HepG2 (cell line): ENCODE results near the gene GINS2. TPM values are rescaled to one million over a fixed set of nuclear protein-coding genes. Genes with fewer than 3 reads are reported as not detected.

Experiments
- BORCS8-MEF2B ChIP-seq: sonication (generic); formaldehyde crosslinking; IDR thresholded peaks from 2 replicates; pipeline ENCODE4 v1.8.0; 2022; ENCODE audit warnings: mild to moderate bottlenecking, missing genetic modification reagents
- CEBPB ChIP-seq: IDR thresholded peaks from 2 replicates; pipeline ENCODE4 v1.6.1; 2011; ENCODE audit warnings: low read depth, low read length, improper control_type of control experiment, borderline replicate concordance
- CSRNP1 ChIP-seq: sonication (generic); formaldehyde crosslinking; IDR thresholded peaks from 2 replicates; pipeline ENCODE4 v1.8.1; 2023; ENCODE audit warnings: mild to moderate bottlenecking, missing genetic modification reagents
- FOXC1 ChIP-seq: sonication (generic); formaldehyde crosslinking; IDR thresholded peaks from 2 replicates; pipeline ENCODE4 v1.8.0; 2022; ENCODE audit warnings: mild to moderate bottlenecking, missing genetic modification reagents, borderline replicate concordance
- GZF1 ChIP-seq: sonication (generic); formaldehyde crosslinking; IDR thresholded peaks from 2 replicates; pipeline ENCODE4 v1.5.1; 2020; ENCODE audit warnings: mild to moderate bottlenecking, missing genetic modification reagents
- NFE2 ChIP-seq: sonication (generic); formaldehyde crosslinking; IDR thresholded peaks from 2 replicates; pipeline ENCODE4 v1.4.0; 2020; ENCODE audit warnings: missing genetic modification reagents
- NFYB ChIP-seq: sonication (generic); formaldehyde crosslinking; IDR thresholded peaks from 2 replicates; pipeline ENCODE4 v1.4.0; 2020; ENCODE audit warnings: missing genetic modification reagents
- RARG ChIP-seq: sonication (generic); formaldehyde crosslinking; IDR thresholded peaks from 2 replicates; pipeline ENCODE4 v1.4.0; 2020; ENCODE audit warnings: low read depth, mild to moderate bottlenecking, missing genetic modification reagents
- SNAPC4 ChIP-seq: sonication (generic); formaldehyde crosslinking; IDR thresholded peaks from 2 replicates; pipeline ENCODE4 v1.4.0; 2020; ENCODE audit warnings: mild to moderate bottlenecking, missing genetic modification reagents
- SNRNP70 ChIP-seq: fragments of 200-400 bp; formaldehyde crosslinking; IDR thresholded peaks from 2 replicates; pipeline ENCODE4 v1.6.1; 2017; ENCODE audit warnings: mild to moderate bottlenecking, low read depth, low read length, moderate library complexity
- TSC22D2 ChIP-seq: sonication (generic); formaldehyde crosslinking; IDR thresholded peaks from 2 replicates; pipeline ENCODE4 v1.5.1; 2020; ENCODE audit warnings: missing genetic modification reagents, mild to moderate bottlenecking, borderline replicate concordance
- ZBTB7A ChIP-seq: sonication (generic); formaldehyde crosslinking; IDR thresholded peaks from 2 replicates; pipeline ENCODE4 v1.8.0; 2022; ENCODE audit warnings: mild to moderate bottlenecking, missing genetic modification reagents
- ZFP1 ChIP-seq: IDR thresholded peaks from 2 replicates; pipeline ENCODE4 v1.6.1; 2016
- ZNF75D ChIP-seq: sonication (generic); formaldehyde crosslinking; IDR thresholded peaks from 2 replicates; pipeline ENCODE4 v1.8.1; 2023; ENCODE audit warnings: missing genetic modification reagents, mild to moderate bottlenecking, borderline replicate concordance
- ZSCAN25 ChIP-seq: sonication (generic); formaldehyde crosslinking; IDR thresholded peaks from 2 replicates; pipeline ENCODE4 v1.8.0; 2022; ENCODE audit warnings: mild to moderate bottlenecking, missing genetic modification reagents
- polyA plus RNA-seq, 8 experiments: library from polyadenylated mRNA; depleted of rRNA in 3 of 8; stranded (reverse) in 7 of 8; unstranded in 1 of 8; fragments of >200 nt; fragmentation: Illumina TruSeq in 4 of 8; extraction: Trizol in 4 of 8; gene quantifications; 2 replicates each; pipeline versions ENCODE4 v1.2.1 to v1.2.3, GENCODE V29; 2011 to 2016; ENCODE audit warnings: low read depth in 4 of 8, missing spikeins in 1 of 8, mixed read lengths in 1 of 8; ENCODE audit not compliant: insufficient read depth in 1 of 8
- total RNA-seq, 5 experiments: library from RNA; depleted of rRNA; stranded (reverse); fragments of >200 nt; fragmentation: Illumina TruSeq; extraction: Trizol; gene quantifications; 2 replicates each; pipeline ENCODE4 v1.2.3, GENCODE V29; 2016; ENCODE audit warnings: low read depth in 1 of 5
- TF ChIP-seq, protein P1 (sequence below): sonication (generic); formaldehyde crosslinking; conservative IDR thresholded peaks from 2 replicates; pipeline ENCODE4 v1.4.0; 2020; ENCODE audit warnings: mild to moderate bottlenecking, missing genetic modification reagents, moderate library complexity
- TF ChIP-seq, protein P2 (sequence below): sonication (generic); formaldehyde crosslinking; IDR thresholded peaks from 2 replicates; pipeline ENCODE4 v1.4.0; 2020; ENCODE audit warnings: mild to moderate bottlenecking, missing genetic modification reagents, borderline replicate concordance

GINS2 gene
- total and polyA plus RNA-seq, 2 of the 13 experiments (the other 11 are each of a cell fraction or from before 2014, with no cell fraction given): 10.6 to 48.3 TPM

- no peak for TF ChIP-seq SNAPC4 (CRISPR knock-in tag)
- TF ChIP-seq ZSCAN25: no peak
- no peak for TF ChIP-seq NFE2
- no peak for TF ChIP-seq FOXC1 (CRISPR knock-in tag)
- no peak for TF ChIP-seq SNRNP70
- TF ChIP-seq ZNF75D (CRISPR knock-in tag): peak; percentile 60; the same call in 1 of the 2 replicates
- TF ChIP-seq, protein P1, sequence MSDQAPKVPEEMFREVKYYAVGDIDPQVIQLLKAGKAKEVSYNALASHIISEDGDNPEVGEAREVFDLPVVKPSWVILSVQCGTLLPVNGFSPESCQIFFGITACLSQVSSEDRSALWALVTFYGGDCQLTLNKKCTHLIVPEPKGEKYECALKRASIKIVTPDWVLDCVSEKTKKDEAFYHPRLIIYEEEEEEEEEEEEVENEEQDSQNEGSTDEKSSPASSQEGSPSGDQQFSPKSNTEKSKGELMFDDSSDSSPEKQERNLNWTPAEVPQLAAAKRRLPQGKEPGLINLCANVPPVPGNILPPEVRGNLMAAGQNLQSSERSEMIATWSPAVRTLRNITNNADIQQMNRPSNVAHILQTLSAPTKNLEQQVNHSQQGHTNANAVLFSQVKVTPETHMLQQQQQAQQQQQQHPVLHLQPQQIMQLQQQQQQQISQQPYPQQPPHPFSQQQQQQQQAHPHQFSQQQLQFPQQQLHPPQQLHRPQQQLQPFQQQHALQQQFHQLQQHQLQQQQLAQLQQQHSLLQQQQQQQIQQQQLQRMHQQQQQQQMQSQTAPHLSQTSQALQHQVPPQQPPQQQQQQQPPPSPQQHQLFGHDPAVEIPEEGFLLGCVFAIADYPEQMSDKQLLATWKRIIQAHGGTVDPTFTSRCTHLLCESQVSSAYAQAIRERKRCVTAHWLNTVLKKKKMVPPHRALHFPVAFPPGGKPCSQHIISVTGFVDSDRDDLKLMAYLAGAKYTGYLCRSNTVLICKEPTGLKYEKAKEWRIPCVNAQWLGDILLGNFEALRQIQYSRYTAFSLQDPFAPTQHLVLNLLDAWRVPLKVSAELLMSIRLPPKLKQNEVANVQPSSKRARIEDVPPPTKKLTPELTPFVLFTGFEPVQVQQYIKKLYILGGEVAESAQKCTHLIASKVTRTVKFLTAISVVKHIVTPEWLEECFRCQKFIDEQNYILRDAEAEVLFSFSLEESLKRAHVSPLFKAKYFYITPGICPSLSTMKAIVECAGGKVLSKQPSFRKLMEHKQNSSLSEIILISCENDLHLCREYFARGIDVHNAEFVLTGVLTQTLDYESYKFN: 0 out of 2 replicates have a peak, but pooled peaks have one; percentile 32
- peak; percentile 94 for TF ChIP-seq NFYB (CRISPR knock-in tag)
- TF ChIP-seq GZF1: no peak
- TF ChIP-seq, protein P2, sequence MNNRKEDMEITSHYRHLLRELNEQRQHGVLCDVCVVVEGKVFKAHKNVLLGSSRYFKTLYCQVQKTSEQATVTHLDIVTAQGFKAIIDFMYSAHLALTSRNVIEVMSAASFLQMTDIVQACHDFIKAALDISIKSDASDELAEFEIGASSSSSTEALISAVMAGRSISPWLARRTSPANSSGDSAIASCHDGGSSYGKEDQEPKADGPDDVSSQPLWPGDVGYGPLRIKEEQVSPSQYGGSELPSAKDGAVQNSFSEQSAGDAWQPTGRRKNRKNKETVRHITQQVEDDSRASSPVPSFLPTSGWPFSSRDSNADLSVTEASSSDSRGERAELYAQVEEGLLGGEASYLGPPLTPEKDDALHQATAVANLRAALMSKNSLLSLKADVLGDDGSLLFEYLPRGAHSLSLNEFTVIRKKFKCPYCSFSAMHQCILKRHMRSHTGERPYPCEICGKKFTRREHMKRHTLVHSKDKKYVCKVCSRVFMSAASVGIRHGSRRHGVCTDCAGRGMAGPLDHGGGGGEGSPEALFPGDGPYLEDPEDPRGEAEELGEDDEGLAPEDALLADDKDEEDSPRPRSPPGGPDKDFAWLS (CRISPR knock-in tag): no peak
- peak; percentile 70 for TF ChIP-seq BORCS8-MEF2B (CRISPR knock-in tag)
- TF ChIP-seq TSC22D2 (CRISPR knock-in tag): peak; percentile 83; the same call in 1 of the 2 replicates
- no peak; the same call in 1 of the 2 replicates for TF ChIP-seq CSRNP1
- no peak for TF ChIP-seq RARG (CRISPR knock-in tag)
- TF ChIP-seq CEBPB: no peak
- TF ChIP-seq ZBTB7A (CRISPR knock-in tag): peak; percentile 78; the same call in 1 of the 2 replicates
- TF ChIP-seq ZFP1: no peak
Measured at GRCh38 chr16:85688586-85689284, at the start of gene GINS2 (continued).
